Left ventricle myocardium inferior (tissue), 1 donor: ENCODE data around the gene GLG1. TPM values are rescaled to one million over a fixed set of nuclear protein-coding genes. Genes with fewer than 3 reads are reported as not detected.

Experiments
- DNase-seq: peaks from one replicate; pipeline ENCODE4 v3.0.0-alpha.2; 2020
- H3K27ac ChIP-seq: fragments of 200-600 bp; replicated peaks from 2 replicates; pipeline ENCODE4 v1.8.0; 2021
- H3K27me3 ChIP-seq: fragments of 200-600 bp; 2 replicates; pipeline ENCODE4 v1.8.0; 2021; ENCODE audit warnings: low read depth
- H3K36me3 ChIP-seq: fragments of 200-600 bp; 2 replicates; pipeline ENCODE4 v1.8.0; 2021
- H3K4me1 ChIP-seq: fragments of 200-600 bp; 2 replicates; pipeline ENCODE4 v1.8.0; 2021
- H3K4me3 ChIP-seq: fragments of 200-600 bp; 2 replicates; pipeline ENCODE4 v1.8.0; 2021; ENCODE audit warnings: mild to moderate bottlenecking, moderate library complexity
- H3K9me3 ChIP-seq: fragments of 200-600 bp; replicated peaks from 2 replicates; pipeline ENCODE4 v1.8.0; 2021
- intact Hi-C: fragments of 100-400 bp; cut with micrococcal nuclease; formaldehyde crosslinking; loops from one replicate; pipeline ENCODE4 v1.11.0; 2022
- total RNA-seq: library from RNA; stranded (reverse); fragmentation: NEBNext Ultra II Directional; extraction: Animal tissue kit (Norgen Biotek cat#: 25700); gene quantifications from one replicate; pipeline ENCODE4 v1.2.1, GENCODE V29; 2021
- TF ChIP-seq, protein P1 (sequence below): fragments of 200-600 bp; IDR thresholded peaks from 2 replicates; pipeline ENCODE4 v1.8.0; 2021; ENCODE audit warnings: antibody characterized with exemption, mild to moderate bottlenecking, borderline replicate concordance
- donor health status: DM: no; HTN: yes; CAD: no; lungs with severe emphysema.

The GLG1 gene
- total RNA-seq, 1 donor from 2014 or later = 72.7 TPM

DNA sequence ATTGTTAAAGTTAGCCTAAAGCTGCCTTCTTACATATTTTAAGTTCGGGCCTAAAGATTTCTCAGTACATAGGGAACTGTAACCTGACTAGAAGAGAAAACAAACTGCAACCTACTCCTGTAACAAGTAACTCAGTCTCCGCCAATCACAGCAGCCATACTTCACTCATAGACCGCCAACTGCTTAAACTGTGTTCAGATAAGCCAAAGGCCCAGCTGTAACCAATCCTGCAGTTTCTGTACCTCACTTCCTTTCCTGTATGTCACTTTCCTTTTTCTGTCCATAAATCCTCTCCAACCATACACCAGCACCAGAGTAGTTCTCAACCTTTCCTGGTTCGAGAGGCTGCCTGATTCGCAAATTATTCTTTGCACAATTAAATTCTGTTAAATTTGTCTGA, 41.5 kb downstream of the GLG1 start:
- no peaks in the 10 kb centered on the region for H3K27me3 ChIP-seq
- no peaks in the 10 kb centered on the region for H3K9me3 ChIP-seq
- peaks cover 39% of the 10 kb centered on the region for H3K4me1 ChIP-seq
- TF ChIP-seq, protein P1, sequence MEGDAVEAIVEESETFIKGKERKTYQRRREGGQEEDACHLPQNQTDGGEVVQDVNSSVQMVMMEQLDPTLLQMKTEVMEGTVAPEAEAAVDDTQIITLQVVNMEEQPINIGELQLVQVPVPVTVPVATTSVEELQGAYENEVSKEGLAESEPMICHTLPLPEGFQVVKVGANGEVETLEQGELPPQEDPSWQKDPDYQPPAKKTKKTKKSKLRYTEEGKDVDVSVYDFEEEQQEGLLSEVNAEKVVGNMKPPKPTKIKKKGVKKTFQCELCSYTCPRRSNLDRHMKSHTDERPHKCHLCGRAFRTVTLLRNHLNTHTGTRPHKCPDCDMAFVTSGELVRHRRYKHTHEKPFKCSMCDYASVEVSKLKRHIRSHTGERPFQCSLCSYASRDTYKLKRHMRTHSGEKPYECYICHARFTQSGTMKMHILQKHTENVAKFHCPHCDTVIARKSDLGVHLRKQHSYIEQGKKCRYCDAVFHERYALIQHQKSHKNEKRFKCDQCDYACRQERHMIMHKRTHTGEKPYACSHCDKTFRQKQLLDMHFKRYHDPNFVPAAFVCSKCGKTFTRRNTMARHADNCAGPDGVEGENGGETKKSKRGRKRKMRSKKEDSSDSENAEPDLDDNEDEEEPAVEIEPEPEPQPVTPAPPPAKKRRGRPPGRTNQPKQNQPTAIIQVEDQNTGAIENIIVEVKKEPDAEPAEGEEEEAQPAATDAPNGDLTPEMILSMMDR = no peak
- DNase-seq = no peak
- no peak overlapping the region for H3K27ac ChIP-seq
- intact Hi-C loops = no loop called here
- H3K36me3 ChIP-seq = no peaks in the 10 kb centered on the region
- no peak overlapping the region for H3K4me3 ChIP-seq

GRCh38 chr16:74564451-74564984, 42.4 kb downstream of the GLG1 start:
- H3K4me3 ChIP-seq = no peak overlapping the region
- TF ChIP-seq, protein P1 = no peak
- no peak overlapping the region for H3K27ac ChIP-seq
- H3K27me3 ChIP-seq = no peaks in the 10 kb centered on the region
- H3K4me1 ChIP-seq = peaks cover 36% of the 10 kb centered on the region
- no peak for DNase-seq
- no peaks in the 10 kb centered on the region for H3K9me3 ChIP-seq
- intact Hi-C loops = no loop called here
- no peaks in the 10 kb centered on the region for H3K36me3 ChIP-seq

GRCh38 chr16:74563828-74564263, 43.1 kb downstream of the GLG1 start:
- Histone ChIP-seq H3K27ac (no peak overlapping the region), H3K27me3 (no peaks in the 10 kb centered on the region), H3K4me1 (peaks cover 32% of the 10 kb centered on the region), H3K4me3 (no peak overlapping the region), H3K9me3 (no peaks in the 10 kb centered on the region), H3K36me3 (no peaks in the 10 kb centered on the region)
- TF ChIP-seq, protein P1 = no peak
- DNase-seq = no peak
- intact Hi-C loops = no loop called here

GRCh38 chr16:74562117-74562516, 44.8 kb downstream of the GLG1 start:
- intact Hi-C loops = no loop called here
- no peaks in the 10 kb centered on the region for H3K9me3 ChIP-seq
- H3K27ac ChIP-seq = no peak overlapping the region
- H3K4me3 ChIP-seq = no peak overlapping the region
- TF ChIP-seq, protein P1 = no peak
- DNase-seq = no peak
- H3K27me3 ChIP-seq = no peaks in the 10 kb centered on the region
- H3K36me3 ChIP-seq = no peaks in the 10 kb centered on the region
- H3K4me1 ChIP-seq = peaks cover 32% of the 10 kb centered on the region

GRCh38 chr16:74561626-74562025, 45.3 kb downstream of the GLG1 start:
- TF ChIP-seq, protein P1 = no peak

GRCh38 chr16:74560912-74561311, 46.0 kb downstream of the GLG1 start:
- intact Hi-C loops = no loop called here
- H3K27ac ChIP-seq = no peak overlapping the region
- peak; percentile 21 for DNase-seq
- no peaks in the 10 kb centered on the region for H3K9me3 ChIP-seq
- no peak overlapping the region for H3K4me3 ChIP-seq
- TF ChIP-seq, protein P1 = no peak
- no peaks in the 10 kb centered on the region for H3K27me3 ChIP-seq
- H3K36me3 ChIP-seq = no peaks in the 10 kb centered on the region
- H3K4me1 ChIP-seq = peaks cover 32% of the 10 kb centered on the region

More at GRCh38 chr16:74561626-74562025, 45.3 kb downstream of the GLG1 start:
- intact Hi-C loops = no loop called here
- H3K27me3 ChIP-seq = no peaks in the 10 kb centered on the region
- peaks cover 32% of the 10 kb centered on the region for H3K4me1 ChIP-seq
- no peak overlapping the region for H3K4me3 ChIP-seq
- H3K36me3 ChIP-seq = no peaks in the 10 kb centered on the region
- no peak overlapping the region for H3K27ac ChIP-seq
- no peaks in the 10 kb centered on the region for H3K9me3 ChIP-seq
- DNase-seq = no peak
